Omental fat pad (tissue), 4 donors: ENCODE results near the gene LRRC45. TPM values are rescaled to one million over a fixed set of nuclear protein-coding genes. Genes with fewer than 3 reads are reported as not detected.
A peak's percentile ranks its signal among the peaks of the same experiment; 100 is the strongest.

ENCODE experiments used
- ATAC-seq: fragments of 150-250 bp; one replicate; pipeline ENCODE4 v1.9.1; 2016; ENCODE audit warnings: mild to moderate bottlenecking, moderate library complexity; ENCODE audit not compliant: low FRiP score
- DNase-seq: peaks from one replicate; pipeline ENCODE4 v3.0.0-alpha.2; 2019; ENCODE audit warnings: low spot score
- total RNA-seq, 4 donors: library from RNA; depleted of rRNA; stranded (reverse); fragments of >200 nt; gene quantifications; one replicate each; pipeline ENCODE4 v1.1.0, GENCODE V29; 2016
- TF ChIP-seq, protein P1 (sequence below), 3 donors: fragments of 450-650 bp; IDR thresholded peaks; one replicate each; pipeline ENCODE4 v1.5.1; 2016 to 2017; ENCODE audit warnings: antibody characterized with exemption in 3 of 3, mild to moderate bottlenecking in 3 of 3, moderate library complexity in 2 of 3

The LRRC45 gene
- total RNA-seq, 4 donors from 2014 or later = 4.7 to 12.3 (median 5.6) TPM

DNA sequence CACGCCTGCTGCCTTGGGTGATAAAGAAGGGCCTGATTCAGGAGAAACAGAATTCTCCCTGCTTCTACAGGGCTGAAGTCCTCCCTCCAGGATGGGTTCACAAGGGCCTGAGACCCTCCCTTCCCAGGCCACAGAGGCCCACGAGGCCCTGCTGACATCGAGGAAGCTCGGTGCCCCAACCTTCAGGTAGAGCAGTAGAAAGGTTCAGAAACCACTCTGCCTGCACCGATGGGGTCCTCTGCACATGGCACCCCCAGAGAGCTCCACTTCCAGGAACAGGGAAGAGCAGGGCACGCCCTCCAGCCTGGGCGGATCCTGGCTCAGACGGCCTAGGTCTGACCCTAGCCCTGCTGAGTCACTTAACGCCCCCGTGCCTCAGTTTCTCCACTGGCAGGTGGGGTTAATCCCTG is 1.2 kb upstream of the LRRC45 start:
- ATAC-seq (no peak), DNase-seq (no peak)
- TF ChIP-seq, protein P1, sequence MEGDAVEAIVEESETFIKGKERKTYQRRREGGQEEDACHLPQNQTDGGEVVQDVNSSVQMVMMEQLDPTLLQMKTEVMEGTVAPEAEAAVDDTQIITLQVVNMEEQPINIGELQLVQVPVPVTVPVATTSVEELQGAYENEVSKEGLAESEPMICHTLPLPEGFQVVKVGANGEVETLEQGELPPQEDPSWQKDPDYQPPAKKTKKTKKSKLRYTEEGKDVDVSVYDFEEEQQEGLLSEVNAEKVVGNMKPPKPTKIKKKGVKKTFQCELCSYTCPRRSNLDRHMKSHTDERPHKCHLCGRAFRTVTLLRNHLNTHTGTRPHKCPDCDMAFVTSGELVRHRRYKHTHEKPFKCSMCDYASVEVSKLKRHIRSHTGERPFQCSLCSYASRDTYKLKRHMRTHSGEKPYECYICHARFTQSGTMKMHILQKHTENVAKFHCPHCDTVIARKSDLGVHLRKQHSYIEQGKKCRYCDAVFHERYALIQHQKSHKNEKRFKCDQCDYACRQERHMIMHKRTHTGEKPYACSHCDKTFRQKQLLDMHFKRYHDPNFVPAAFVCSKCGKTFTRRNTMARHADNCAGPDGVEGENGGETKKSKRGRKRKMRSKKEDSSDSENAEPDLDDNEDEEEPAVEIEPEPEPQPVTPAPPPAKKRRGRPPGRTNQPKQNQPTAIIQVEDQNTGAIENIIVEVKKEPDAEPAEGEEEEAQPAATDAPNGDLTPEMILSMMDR (IDR thresholded peaks at IDR 0.05) = no peak

DNA sequence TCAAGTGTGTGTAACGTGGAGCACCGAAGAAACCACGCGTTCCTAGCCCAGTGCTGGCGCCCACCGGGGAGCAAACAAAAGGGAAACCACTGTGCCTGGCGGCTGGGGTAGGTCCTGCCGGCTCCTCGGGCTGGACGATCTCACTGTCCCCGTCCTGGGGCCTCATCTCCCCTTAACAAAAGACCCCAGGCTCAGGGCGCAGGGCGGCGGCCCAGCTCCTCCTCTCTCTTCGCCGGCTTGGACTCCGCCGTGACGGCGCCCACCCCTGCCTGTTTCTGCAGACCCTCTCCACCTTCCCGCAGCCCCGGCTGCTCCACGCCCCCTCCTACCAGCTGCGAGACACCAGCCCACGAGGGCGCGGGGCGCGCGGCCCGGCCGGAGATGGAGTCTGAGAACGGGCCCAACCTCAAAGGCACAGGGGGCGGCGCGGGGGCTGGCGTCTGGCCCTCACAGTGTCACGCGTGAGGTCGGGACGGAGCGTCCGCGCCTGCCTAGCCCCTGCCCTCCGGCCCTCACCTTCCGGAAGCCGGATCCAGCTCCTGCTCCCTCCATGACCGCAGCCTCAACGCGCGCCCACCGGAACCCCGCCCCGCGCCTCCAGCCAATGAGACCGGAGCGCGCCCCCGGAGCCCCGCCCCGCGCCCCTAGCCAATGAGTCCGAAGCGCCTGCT is 660 bp upstream of the LRRC45 start, which contains the start of gene CENPX:
CENPX (minus strand) TSS at position 569 of the 671 bp plus-strand sequence; CDS start at position 552, 17 bp downstream.
- DNase-seq (no peak), ATAC-seq (peak; percentile 0)
- TF ChIP-seq, protein P1 (IDR thresholded peaks at IDR 0.05) = no peak

DNA sequence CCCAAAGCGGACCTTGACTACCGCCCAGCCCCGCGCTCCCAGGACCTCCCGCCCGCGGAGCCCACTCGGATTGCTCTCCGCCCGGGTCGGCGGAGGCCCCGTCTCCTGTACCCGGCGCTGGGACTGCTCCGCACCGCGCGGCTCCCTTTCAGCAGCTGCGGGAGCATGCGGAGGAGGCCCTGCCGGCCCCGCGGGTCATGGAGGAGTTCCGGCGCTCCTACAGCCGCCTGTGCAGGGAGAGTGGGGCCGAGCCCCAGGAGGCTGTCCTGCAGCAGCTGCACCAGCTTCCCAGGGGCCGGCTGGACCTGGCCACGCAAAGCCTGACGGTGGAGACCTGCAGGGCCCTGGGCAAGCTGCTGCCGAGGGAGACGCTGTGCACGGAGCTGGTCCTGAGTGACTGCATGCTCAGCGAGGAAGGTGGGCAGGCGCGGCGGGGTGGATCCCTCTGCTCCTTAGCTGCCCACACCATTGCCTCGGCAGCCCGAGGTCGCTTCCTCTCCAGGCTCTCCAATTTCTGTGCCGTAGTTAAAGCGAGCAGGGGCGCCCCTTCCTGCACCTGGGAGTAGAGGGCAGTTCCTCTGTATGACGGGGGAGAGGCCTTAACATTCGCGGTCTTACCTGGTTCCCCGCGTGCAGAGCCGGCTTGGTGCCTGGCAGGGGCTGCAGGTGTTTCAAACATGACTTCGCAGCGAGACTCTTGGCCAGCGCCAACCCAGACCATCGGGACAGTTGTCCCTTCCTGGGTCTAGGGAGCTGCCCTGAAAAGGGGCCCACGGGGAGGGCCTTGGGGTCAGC is 539 bp downstream of the LRRC45 start:
- TF ChIP-seq, protein P1 (IDR thresholded peaks at IDR 0.05) = no peak
- ATAC-seq (no peak), DNase-seq (no peak)

GRCh38 chr17:82024859-82025258 is 1.8 kb downstream of the LRRC45 start:
- TF ChIP-seq, protein P1 (IDR thresholded peaks at IDR 0.05) = no peak
- DNase-seq (no peak), ATAC-seq (no peak)

GRCh38 chr17:82025401-82026107 is 2.4 kb downstream of the LRRC45 start:
- TF ChIP-seq, protein P1 (IDR thresholded peaks at IDR 0.05) = no peak
- no peak for ATAC-seq
- no peak for DNase-seq

- DNase-seq (no peak), ATAC-seq (no peak)
- TF ChIP-seq, protein P1 (IDR thresholded peaks at IDR 0.05) = no peak
Observed at GRCh38 chr17:82028246-82028645, 5.1 kb downstream of the LRRC45 start.
